Immature natural killer cell (primary cell): ENCODE measurements around the gene MCM9. TPM values are rescaled to one million over a fixed set of nuclear protein-coding genes. Genes with fewer than 3 reads are reported as not detected.
A peak's percentile ranks its signal among the peaks of the same experiment; 100 is the strongest.

Source experiments
- DNase-seq, 3 donors: peaks; one replicate each; pipeline ENCODE4 v3.0.0; 2022; ENCODE audit warnings: mixed read lengths in 1 of 3
- H3K27ac Mint-ChIP-seq, 6 donors: one replicate each; pipeline ENCODE4 v1.8.0; 2020; ENCODE audit warnings: mixed read lengths in 6 of 6, mild to moderate bottlenecking in 5 of 6, inconsistent platforms in 4 of 6, moderate library complexity in 3 of 6
- H3K27me3 Mint-ChIP-seq, 3 donors: one replicate each; pipeline ENCODE4 v1.8.0; 2020 to 2021; ENCODE audit warnings: low read depth in 3 of 3, mild to moderate bottlenecking in 3 of 3, mixed read lengths in 3 of 3, moderate library complexity in 3 of 3, inconsistent platforms in 1 of 3
- H3K36me3 Mint-ChIP-seq, 3 donors: one replicate each; pipeline ENCODE4 v1.8.0; 2020; ENCODE audit warnings: mixed read lengths in 3 of 3, inconsistent platforms in 2 of 3, mild to moderate bottlenecking in 2 of 3
- H3K4me1 Mint-ChIP-seq, 2 donors: one replicate each; pipeline ENCODE4 v1.8.0; 2020; ENCODE audit warnings: inconsistent platforms in 2 of 2, mild to moderate bottlenecking in 2 of 2, mixed read lengths in 2 of 2, moderate library complexity in 1 of 2
- H3K4me3 Mint-ChIP-seq, 5 donors: one replicate each; pipeline ENCODE4 v1.8.0; 2020; ENCODE audit warnings: mild to moderate bottlenecking in 5 of 5, mixed read lengths in 5 of 5, inconsistent platforms in 3 of 5, moderate library complexity in 3 of 5
- H3K9me3 Mint-ChIP-seq, 6 donors: one replicate each; pipeline ENCODE4 v1.8.0; 2020; ENCODE audit warnings: mild to moderate bottlenecking in 6 of 6, mixed read lengths in 6 of 6, inconsistent platforms in 4 of 6, moderate library complexity in 3 of 6
- polyA plus RNA-seq, 3 donors: library from polyadenylated mRNA; unstranded; fragments of 300-500 nt; fragmentation: Illumina TruSeq; gene quantifications; one replicate each; pipeline ENCODE4 v1.2.3, GENCODE V29; 2021

MCM9 gene
- polyA plus RNA-seq, result 10 to 100 TPM; 15.3 to 23.7 (median 16.8) TPM

- H3K9me3 Mint-ChIP-seq, result no peaks in the 10 kb centered on the region
- peaks cover 2 to 8% (median 3%) of the 10 kb centered on the region in 3 donors for H3K27me3 Mint-ChIP-seq
- peak within 1 kb of the TSS; percentile 84 to 95 (median 92) for H3K27ac Mint-ChIP-seq
- DNase-seq, result peak; percentile 87 to 90 (median 89)
- H3K36me3 Mint-ChIP-seq, result peaks cover 16 to 19% (median 18%) of the 10 kb centered on the region in 3 donors
- peaks cover 27 to 49% of the 10 kb centered on the region in 2 donors for H3K4me1 Mint-ChIP-seq
- peak within 1 kb of the TSS; percentile 91 to 95 (median 93) for H3K4me3 Mint-ChIP-seq
Measured at GRCh38 chr6:118934461-118935330, at the start of gene MCM9. TSS of gene MCM9 (minus strand) at chr6:118935159. CDS start at chr6:118931723, 3,436 bp downstream.

GRCh38 chr6:118984342-118984741, 49.4 kb upstream of the MCM9 start:
- Mint-ChIP-seq H3K4me1 (no peaks in the 10 kb centered on the region), H3K27me3 (no peaks in the 10 kb centered on the region), H3K9me3 (no peaks in the 10 kb centered on the region), H3K4me3 (no peak overlapping the region), H3K36me3 (no peaks in the 10 kb centered on the region), H3K27ac (no peak overlapping the region)
- no peak for DNase-seq

- H3K9me3 Mint-ChIP-seq, result no peaks in the 10 kb centered on the region
- no peak overlapping the region for H3K4me3 Mint-ChIP-seq
- no peak for DNase-seq
- no peak overlapping the region for H3K27ac Mint-ChIP-seq
- H3K4me1 Mint-ChIP-seq, result no peaks in the 10 kb centered on the region
- H3K36me3 Mint-ChIP-seq, result no peaks in the 10 kb centered on the region
- H3K27me3 Mint-ChIP-seq, result no peaks in the 10 kb centered on the region
Measured at GRCh38 chr6:118982575-118982911, 47.6 kb upstream of the MCM9 start.

- Mint-ChIP-seq H3K27me3 (no peaks in the 10 kb centered on the region), H3K36me3 (no peaks in the 10 kb centered on the region), H3K27ac (no peak overlapping the region), H3K4me3 (no peak overlapping the region), H3K9me3 (no peaks in the 10 kb centered on the region), H3K4me1 (no peaks in the 10 kb centered on the region)
- no peak for DNase-seq
Measured at GRCh38 chr6:118981884-118982574, 47.1 kb upstream of the MCM9 start.

GRCh38 chr6:118980063-118980462, 45.1 kb upstream of the MCM9 start:
- no peaks in the 10 kb centered on the region for H3K36me3 Mint-ChIP-seq
- no peak overlapping the region for H3K27ac Mint-ChIP-seq
- no peak overlapping the region for H3K4me3 Mint-ChIP-seq

GRCh38 chr6:118974790-118975189, 39.8 kb upstream of the MCM9 start:
- H3K36me3 Mint-ChIP-seq, result no peaks in the 10 kb centered on the region
- DNase-seq, result no peak
- no peak overlapping the region for H3K4me3 Mint-ChIP-seq
- no peaks in the 10 kb centered on the region for H3K9me3 Mint-ChIP-seq
- H3K27ac Mint-ChIP-seq, result no peak overlapping the region
- no peaks in the 10 kb centered on the region for H3K4me1 Mint-ChIP-seq
- peaks cover 0 to 3% (median 2%) of the 10 kb centered on the region in 3 donors for H3K27me3 Mint-ChIP-seq

More at GRCh38 chr6:118980063-118980462, 45.1 kb upstream of the MCM9 start:
- H3K4me1 Mint-ChIP-seq, result no peaks in the 10 kb centered on the region
- DNase-seq, result no peak
- H3K27me3 Mint-ChIP-seq, result peaks cover 0 to 2% (median 0%) of the 10 kb centered on the region in 3 donors
- no peaks in the 10 kb centered on the region for H3K9me3 Mint-ChIP-seq

- Mint-ChIP-seq H3K4me1 (no peaks in the 10 kb centered on the region), H3K36me3 (no peaks in the 10 kb centered on the region), H3K27me3 (peaks cover 0 to 3% (median 2%) of the 10 kb centered on the region in 3 donors), H3K9me3 (no peaks in the 10 kb centered on the region), H3K4me3 (no peak overlapping the region), H3K27ac (no peak overlapping the region)
- no peak for DNase-seq
Measured at GRCh38 chr6:118971682-118972081, 36.7 kb upstream of the MCM9 start.

GRCh38 chr6:118970866-118971265, 35.9 kb upstream of the MCM9 start:
- Mint-ChIP-seq H3K9me3 (no peaks in the 10 kb centered on the region), H3K27ac (no peak overlapping the region), H3K27me3 (peaks cover 0 to 3% (median 2%) of the 10 kb centered on the region in 3 donors), H3K4me3 (no peak overlapping the region), H3K36me3 (no peaks in the 10 kb centered on the region), H3K4me1 (no peaks in the 10 kb centered on the region)
- DNase-seq, result no peak

GRCh38 chr6:118968416-118968815, 33.5 kb upstream of the MCM9 start:
- Mint-ChIP-seq H3K4me3 (no peak overlapping the region), H3K36me3 (no peaks in the 10 kb centered on the region), H3K4me1 (no peaks in the 10 kb centered on the region), H3K9me3 (no peaks in the 10 kb centered on the region), H3K27ac (no peak overlapping the region), H3K27me3 (peaks cover 0 to 3% (median 0%) of the 10 kb centered on the region in 3 donors)
- no peak for DNase-seq

- Mint-ChIP-seq H3K36me3 (no peaks in the 10 kb centered on the region), H3K4me1 (no peaks in the 10 kb centered on the region), H3K9me3 (no peaks in the 10 kb centered on the region), H3K4me3 (no peak overlapping the region), H3K27me3 (peaks cover 0 to 3% (median 0%) of the 10 kb centered on the region in 3 donors), H3K27ac (no peak overlapping the region)
- DNase-seq, result no peak
Measured at GRCh38 chr6:118967239-118967638, 32.3 kb upstream of the MCM9 start.

- Mint-ChIP-seq H3K9me3 (no peaks in the 10 kb centered on the region), H3K4me1 (no peaks in the 10 kb centered on the region), H3K27ac (no peak overlapping the region), H3K4me3 (no peak overlapping the region), H3K27me3 (no peaks in the 10 kb centered on the region), H3K36me3 (no peaks in the 10 kb centered on the region)
- no peak for DNase-seq
Measured at GRCh38 chr6:118965843-118966370, 30.9 kb upstream of the MCM9 start.

- DNase-seq, result no peak
- no peaks in the 10 kb centered on the region for H3K27me3 Mint-ChIP-seq
- H3K27ac Mint-ChIP-seq, result no peak overlapping the region
- H3K4me3 Mint-ChIP-seq, result no peak overlapping the region
- no peaks in the 10 kb centered on the region for H3K36me3 Mint-ChIP-seq
- H3K9me3 Mint-ChIP-seq, result no peaks in the 10 kb centered on the region
- H3K4me1 Mint-ChIP-seq, result no peaks in the 10 kb centered on the region
Measured at GRCh38 chr6:118965371-118965770, 30.4 kb upstream of the MCM9 start.

- Mint-ChIP-seq H3K9me3 (no peaks in the 10 kb centered on the region), H3K4me3 (no peak overlapping the region), H3K36me3 (no peaks in the 10 kb centered on the region), H3K27ac (no peak overlapping the region), H3K27me3 (peaks cover 0 to 2% (median 0%) of the 10 kb centered on the region in 3 donors), H3K4me1 (no peaks in the 10 kb centered on the region)
- DNase-seq, result no peak
Measured at GRCh38 chr6:118963003-118963402, 28.0 kb upstream of the MCM9 start.

- peaks cover 0 to 2% (median 2%) of the 10 kb centered on the region in 3 donors for H3K27me3 Mint-ChIP-seq
- H3K4me1 Mint-ChIP-seq, result no peaks in the 10 kb centered on the region
- H3K9me3 Mint-ChIP-seq, result no peaks in the 10 kb centered on the region
- no peak overlapping the region for H3K27ac Mint-ChIP-seq
- H3K36me3 Mint-ChIP-seq, result peaks cover 0 to 3% (median 0%) of the 10 kb centered on the region in 3 donors
- no peak for DNase-seq
- H3K4me3 Mint-ChIP-seq, result no peak overlapping the region
Measured at GRCh38 chr6:118959903-118960302, 24.9 kb upstream of the MCM9 start.
